ENCODE measurements around the gene FNDC11.

Gene FNDC11

GRCh38 chr20:63589261-63590217, 35.6 kb downstream of the FNDC11 start:
- Histone ChIP-seq H3K36me3 (ENCODE audit: control insufficient read depth in 4 of 4, insufficient read depth in 4 of 4, low read length in 3 of 4) (peaks cover 0 to 40% (median 29%) of the 10 kb centered on the region in 4 experiments), H3K27me3 (replicated peaks in 2 of 5; ENCODE audit: control insufficient read depth in 4 of 5, insufficient read depth in 5 of 5, low read length in 4 of 5) (no peaks in the 10 kb centered on the region), H3K27ac (ENCODE audit: insufficient read depth in 1 of 2, low read depth in 1 of 2, low read length in 2 of 2, poor library complexity in 1 of 2, severe bottlenecking in 2 of 2) (no peak overlapping the region), H3K4me3 (ENCODE audit: control insufficient read depth in 1 of 7, extremely low read depth in 1 of 7, insufficient read depth in 4 of 7, low read depth in 2 of 7, low read length in 6 of 7) (no peak overlapping the region), H3K4me1 (ENCODE audit: control extremely low read depth in 1 of 4, control insufficient read depth in 4 of 4, insufficient read depth in 4 of 4, low read length in 3 of 4) (peaks cover 0 to 26% (median 25%) of the 10 kb centered on the region in 4 experiments), H3K9me3 (ENCODE audit: control extremely low read depth in 1 of 5, control insufficient read depth in 4 of 5, insufficient read depth in 2 of 5, low read depth in 1 of 5, low read length in 4 of 5) (no peaks in the 10 kb centered on the region)
- ChIA-PET CTCF (interaction anchor here (1.0 kb wide), 1 partner anchor 9 kb away, joined by 3 read pairs; no protein-coding TSS in a partner anchor), POLR2A (no interaction called here)
- 96% methylated on average over 34 of the region's 38 CpGs for WGBS (ENCODE audit: insufficient coverage)
- DNase-seq: no peak

DNA sequence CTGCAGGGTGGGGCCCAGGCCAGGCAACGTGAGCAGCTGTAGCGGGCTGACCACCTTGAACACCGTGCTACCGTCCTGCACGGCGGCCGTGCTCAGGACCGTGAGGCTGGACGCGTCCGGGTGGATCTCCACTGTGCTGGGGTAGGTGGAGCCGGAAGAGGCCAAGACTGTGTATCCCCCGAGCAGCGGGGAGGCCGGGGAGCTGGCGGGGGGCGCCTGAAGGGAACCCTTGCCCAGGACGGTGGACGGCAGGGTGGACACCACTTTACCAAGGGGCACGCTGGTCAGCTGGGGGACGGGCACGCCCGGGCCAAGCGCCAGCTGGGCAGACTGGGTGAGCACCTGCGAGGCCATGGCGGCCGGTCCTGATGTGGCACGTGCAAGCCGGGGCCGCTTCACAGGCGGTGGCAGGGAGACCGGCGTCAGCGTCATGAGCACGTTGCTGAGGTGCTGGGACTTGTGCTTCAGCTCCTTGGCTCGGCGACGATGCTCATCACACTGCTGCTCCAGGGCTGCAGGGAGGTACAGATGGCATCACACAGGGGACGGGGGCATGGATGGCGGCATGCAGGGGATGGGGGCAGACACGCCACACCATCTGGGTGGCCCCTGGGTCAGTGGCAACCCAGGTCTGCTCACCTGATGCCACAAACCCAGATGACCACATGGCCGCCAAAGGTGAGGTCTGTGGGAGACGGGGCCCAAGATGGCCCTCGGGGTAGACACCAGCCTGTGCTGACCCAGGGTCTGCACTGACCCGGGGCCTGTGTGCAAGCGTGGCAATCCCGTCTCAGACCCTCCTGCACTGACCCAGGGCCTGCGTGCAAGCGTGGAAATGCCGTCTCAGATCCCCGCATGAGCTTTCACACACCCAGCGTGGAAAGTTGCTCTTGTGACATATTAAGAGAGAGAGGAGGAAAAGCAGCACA, 36.5 kb downstream of the FNDC11 start:
- no peaks in the 10 kb centered on the region for H3K9me3 ChIP-seq (ENCODE audit: control extremely low read depth in 1 of 5, control insufficient read depth in 4 of 5, insufficient read depth in 2 of 5, low read depth in 1 of 5, low read length in 4 of 5)
- ChIA-PET CTCF (interaction anchor here (0.5 to 1.0 kb wide), 2 partner anchors 9 to 392 kb away, joined by 3 read pairs; no protein-coding TSS in a partner anchor), POLR2A (no interaction called here)
- no peak overlapping the region for H3K27ac ChIP-seq (ENCODE audit: insufficient read depth in 1 of 2, low read depth in 1 of 2, low read length in 2 of 2, poor library complexity in 1 of 2, severe bottlenecking in 2 of 2)
- 96% methylated on average over 39 of the region's 52 CpGs for WGBS (ENCODE audit: insufficient coverage)
- no peak overlapping the region for H3K4me3 ChIP-seq (ENCODE audit: control insufficient read depth in 1 of 7, extremely low read depth in 1 of 7, insufficient read depth in 4 of 7, low read depth in 2 of 7, low read length in 6 of 7)
- H3K4me1 ChIP-seq (ENCODE audit: control extremely low read depth in 1 of 4, control insufficient read depth in 4 of 4, insufficient read depth in 4 of 4, low read length in 3 of 4): peaks cover 0 to 26% (median 25%) of the 10 kb centered on the region in 4 experiments
- DNase-seq: no peak
- peaks cover 0 to 43% (median 30%) of the 10 kb centered on the region in 4 experiments for H3K36me3 ChIP-seq (ENCODE audit: control insufficient read depth in 4 of 4, insufficient read depth in 4 of 4, low read length in 3 of 4)
- H3K27me3 ChIP-seq (replicated peaks in 2 of 5; ENCODE audit: control insufficient read depth in 4 of 5, insufficient read depth in 5 of 5, low read length in 4 of 5): no peaks in the 10 kb centered on the region

- 96% methylated on average over 4 of the region's 4 CpGs for WGBS (ENCODE audit: insufficient coverage)
- Histone ChIP-seq H3K4me1 (ENCODE audit: control extremely low read depth in 1 of 4, control insufficient read depth in 4 of 4, insufficient read depth in 4 of 4, low read length in 3 of 4) (peaks cover 0 to 25% (median 25%) of the 10 kb centered on the region in 4 experiments), H3K9me3 (ENCODE audit: control extremely low read depth in 1 of 5, control insufficient read depth in 4 of 5, insufficient read depth in 2 of 5, low read depth in 1 of 5, low read length in 4 of 5) (no peaks in the 10 kb centered on the region), H3K27ac (ENCODE audit: insufficient read depth in 1 of 2, low read depth in 1 of 2, low read length in 2 of 2, poor library complexity in 1 of 2, severe bottlenecking in 2 of 2) (no peak overlapping the region), H3K36me3 (ENCODE audit: control insufficient read depth in 4 of 4, insufficient read depth in 4 of 4, low read length in 3 of 4) (peaks cover 0 to 49% (median 32%) of the 10 kb centered on the region in 4 experiments), H3K27me3 (replicated peaks in 2 of 5; ENCODE audit: control insufficient read depth in 4 of 5, insufficient read depth in 5 of 5, low read length in 4 of 5) (no peaks in the 10 kb centered on the region), H3K4me3 (ENCODE audit: control insufficient read depth in 1 of 7, extremely low read depth in 1 of 7, insufficient read depth in 4 of 7, low read depth in 2 of 7, low read length in 6 of 7) (no peak overlapping the region)
- CTCF ChIA-PET: interaction anchor here (0.5 kb wide), 1 partner anchor 391 kb away, joined by 3 read pairs; no protein-coding TSS in a partner anchor
- no peak for DNase-seq
- POLR2A ChIA-PET: no interaction called here
Observed at GRCh38 chr20:63591147-63591533, 37.2 kb downstream of the FNDC11 start.

DNA sequence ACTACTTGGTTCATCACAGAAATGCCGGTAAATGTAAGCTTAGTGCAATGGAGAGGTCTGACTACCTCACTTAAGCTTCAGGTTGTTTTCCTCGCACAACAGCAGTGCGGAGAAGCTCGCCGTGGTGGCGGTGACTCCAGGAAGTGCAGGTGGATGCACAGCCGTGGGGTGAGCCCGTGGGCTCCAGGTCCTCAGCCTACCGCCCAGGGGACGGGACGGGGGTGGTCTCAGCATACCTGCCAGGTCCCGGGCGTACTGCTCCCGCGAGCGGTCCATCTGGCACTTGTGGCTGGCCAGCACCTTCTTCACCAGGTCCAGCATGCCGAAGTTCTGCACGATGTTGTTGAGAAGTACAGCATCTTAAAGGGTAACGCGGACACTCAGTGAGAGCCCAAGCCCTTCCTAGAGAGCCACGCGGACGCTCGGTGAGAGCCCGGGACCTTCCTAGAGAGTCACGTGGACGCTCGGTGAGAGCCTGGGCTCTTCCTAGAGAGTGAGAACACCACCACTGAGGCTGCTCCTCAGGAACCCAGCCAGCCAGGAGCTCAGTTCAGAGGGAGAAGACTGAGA, 37.9 kb downstream of the FNDC11 start:
- no peak overlapping the region for H3K4me3 ChIP-seq (ENCODE audit: control insufficient read depth in 1 of 7, extremely low read depth in 1 of 7, insufficient read depth in 4 of 7, low read depth in 2 of 7, low read length in 6 of 7)
- H3K27me3 ChIP-seq (replicated peaks in 2 of 5; ENCODE audit: control insufficient read depth in 4 of 5, insufficient read depth in 5 of 5, low read length in 4 of 5): no peaks in the 10 kb centered on the region
- POLR2A ChIA-PET: no interaction called here
- DNase-seq: no peak
- CTCF ChIA-PET: no interaction called here
- WGBS (ENCODE audit: insufficient coverage): 97% methylated on average over 27 of the region's 28 CpGs
- H3K4me1 ChIP-seq (ENCODE audit: control extremely low read depth in 1 of 4, control insufficient read depth in 4 of 4, insufficient read depth in 4 of 4, low read length in 3 of 4): peaks cover 0 to 22% (median 21%) of the 10 kb centered on the region in 4 experiments
- H3K36me3 ChIP-seq (ENCODE audit: control insufficient read depth in 4 of 4, insufficient read depth in 4 of 4, low read length in 3 of 4): peaks cover 0 to 52% (median 34%) of the 10 kb centered on the region in 4 experiments
- no peaks in the 10 kb centered on the region for H3K9me3 ChIP-seq (ENCODE audit: control extremely low read depth in 1 of 5, control insufficient read depth in 4 of 5, insufficient read depth in 2 of 5, low read depth in 1 of 5, low read length in 4 of 5)
- no peak overlapping the region for H3K27ac ChIP-seq (ENCODE audit: insufficient read depth in 1 of 2, low read depth in 1 of 2, low read length in 2 of 2, poor library complexity in 1 of 2, severe bottlenecking in 2 of 2)

DNA sequence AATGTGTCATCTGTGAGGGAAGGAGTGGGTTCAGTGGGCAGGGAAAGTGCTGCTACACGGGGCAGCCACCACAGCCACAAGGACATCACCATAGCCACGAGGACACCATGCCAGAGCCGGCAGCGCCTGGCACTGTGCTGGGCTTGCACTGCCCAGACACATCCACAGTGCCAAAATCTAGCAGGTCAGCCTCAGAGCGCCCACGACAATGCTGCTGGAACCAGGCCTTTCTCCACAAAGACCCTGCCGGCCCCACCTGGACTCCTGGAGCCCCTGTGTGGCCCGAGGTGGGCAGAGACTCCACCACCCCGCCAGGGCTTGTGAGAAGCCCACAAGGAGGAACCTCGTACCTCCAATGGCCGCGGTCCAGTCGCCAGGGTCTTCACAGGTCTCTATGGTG, 38.7 kb downstream of the FNDC11 start:
- H3K4me3 ChIP-seq (ENCODE audit: control insufficient read depth in 1 of 7, extremely low read depth in 1 of 7, insufficient read depth in 4 of 7, low read depth in 2 of 7, low read length in 6 of 7): no peak overlapping the region
- no peak for DNase-seq
- whole genome bisulfite sequencing (ENCODE audit: insufficient coverage): 97% methylated on average over 13 of the region's 13 CpGs
- CTCF ChIA-PET: no interaction called here
- POLR2A ChIA-PET: no interaction called here
- no peaks in the 10 kb centered on the region for H3K27me3 ChIP-seq (replicated peaks in 2 of 5; ENCODE audit: control insufficient read depth in 4 of 5, insufficient read depth in 5 of 5, low read length in 4 of 5)
- no peaks in the 10 kb centered on the region for H3K9me3 ChIP-seq (ENCODE audit: control extremely low read depth in 1 of 5, control insufficient read depth in 4 of 5, insufficient read depth in 2 of 5, low read depth in 1 of 5, low read length in 4 of 5)
- peaks cover 0 to 55% (median 38%) of the 10 kb centered on the region in 4 experiments for H3K36me3 ChIP-seq (ENCODE audit: control insufficient read depth in 4 of 4, insufficient read depth in 4 of 4, low read length in 3 of 4)
- H3K27ac ChIP-seq (ENCODE audit: insufficient read depth in 1 of 2, low read depth in 1 of 2, low read length in 2 of 2, poor library complexity in 1 of 2, severe bottlenecking in 2 of 2): no peak overlapping the region
- H3K4me1 ChIP-seq (ENCODE audit: control extremely low read depth in 1 of 4, control insufficient read depth in 4 of 4, insufficient read depth in 4 of 4, low read length in 3 of 4): peaks cover 0 to 14% (median 13%) of the 10 kb centered on the region in 4 experiments

DNA sequence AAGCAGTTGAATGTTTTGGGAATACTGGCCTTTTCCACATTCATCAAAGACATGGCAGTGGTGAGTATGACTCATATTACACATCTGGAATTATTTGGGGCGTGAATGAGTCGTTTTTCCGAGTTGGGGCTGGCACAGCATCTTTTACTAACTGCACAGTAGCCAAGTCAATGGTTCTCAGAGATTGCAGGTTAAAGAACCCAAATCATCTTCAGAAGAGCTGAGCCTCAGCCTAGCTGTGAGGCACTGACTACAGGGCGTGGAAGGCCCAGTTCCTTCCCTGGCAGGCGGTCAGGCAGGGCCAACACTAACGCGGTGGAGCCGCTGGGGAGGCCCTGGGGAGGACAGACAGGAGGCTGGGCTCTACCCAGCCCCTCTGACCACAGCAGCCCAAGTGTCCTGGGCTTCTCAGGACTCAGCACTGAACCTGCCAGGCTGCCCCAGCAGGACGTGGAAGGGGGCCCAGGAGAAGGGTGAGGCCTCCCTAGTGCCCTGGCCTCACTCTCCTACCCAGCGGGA, 40.1 kb downstream of the FNDC11 start:
- H3K36me3 ChIP-seq (ENCODE audit: control insufficient read depth in 4 of 4, insufficient read depth in 4 of 4, low read length in 3 of 4): peaks cover 0 to 69% (median 45%) of the 10 kb centered on the region in 4 experiments
- H3K9me3 ChIP-seq (ENCODE audit: control extremely low read depth in 1 of 5, control insufficient read depth in 4 of 5, insufficient read depth in 2 of 5, low read depth in 1 of 5, low read length in 4 of 5): no peaks in the 10 kb centered on the region
- no peak overlapping the region for H3K4me3 ChIP-seq (ENCODE audit: control insufficient read depth in 1 of 7, extremely low read depth in 1 of 7, insufficient read depth in 4 of 7, low read depth in 2 of 7, low read length in 6 of 7)
- ChIA-PET POLR2A (no interaction called here), CTCF (interaction anchor here (1.0 to 1.4 kb wide), 2 partner anchors 11 to 13 kb away, joined by 3 read pairs; no protein-coding TSS in a partner anchor)
- DNase-seq: no peak
- 90% methylated on average over 10 of the region's 10 CpGs for WGBS (ENCODE audit: insufficient coverage)
- no peak overlapping the region for H3K27ac ChIP-seq (ENCODE audit: insufficient read depth in 1 of 2, low read depth in 1 of 2, low read length in 2 of 2, poor library complexity in 1 of 2, severe bottlenecking in 2 of 2)
- no peaks in the 10 kb centered on the region for H3K27me3 ChIP-seq (replicated peaks in 2 of 5; ENCODE audit: control insufficient read depth in 4 of 5, insufficient read depth in 5 of 5, low read length in 4 of 5)
- H3K4me1 ChIP-seq (ENCODE audit: control extremely low read depth in 1 of 4, control insufficient read depth in 4 of 4, insufficient read depth in 4 of 4, low read length in 3 of 4): no peaks in the 10 kb centered on the region

All from common myeloid progenitor, CD34-positive (primary cell).